Hepatocyte (in vitro differentiated cells): ENCODE results near the gene ALDH1L1. TPM values are rescaled to one million over a fixed set of nuclear protein-coding genes. Genes with fewer than 3 reads are reported as not detected.

Source experiments
- DNase-seq: peaks from one replicate; pipeline ENCODE4 v3.0.0-alpha.2; 2016; ENCODE audit warnings: low spot score
- H2AFZ ChIP-seq: fragments of 200-600 bp; sonication (generic); 2 replicates; pipeline ENCODE4 v1.6.0; 2016; ENCODE audit warnings: antibody characterized with exemption, mild to moderate bottlenecking
- H3K27ac ChIP-seq: fragments of 200-600 bp; sonication (generic); 2 replicates; pipeline ENCODE4 v1.5.1; 2016; ENCODE audit warnings: mild to moderate bottlenecking
- H3K27me3 ChIP-seq: fragments of 200-600 bp; sonication (generic); 2 replicates; pipeline ENCODE4 v1.6.1; 2016
- H3K36me3 ChIP-seq: fragments of 200-600 bp; sonication (generic); replicated peaks from 2 replicates; pipeline ENCODE4 v1.5.1; 2016; ENCODE audit warnings: low read depth; ENCODE audit not compliant: insufficient read depth
- H3K4me1 ChIP-seq: fragments of 200-600 bp; sonication (generic); 2 replicates; pipeline ENCODE4 v1.5.1; 2016; ENCODE audit warnings: mild to moderate bottlenecking, moderate library complexity; ENCODE audit not compliant: insufficient read depth
- H3K4me2 ChIP-seq: fragments of 200-600 bp; sonication (generic); 2 replicates; pipeline ENCODE4 v1.6.0; 2016
- H3K4me3 ChIP-seq: fragments of 200-600 bp; sonication (generic); 2 replicates; pipeline ENCODE4 v1.5.1; 2016; ENCODE audit warnings: mild to moderate bottlenecking
- H3K79me2 ChIP-seq: fragments of 200-600 bp; sonication (generic); 2 replicates; pipeline ENCODE4 v1.6.0; 2017; ENCODE audit warnings: mild to moderate bottlenecking
- H3K9me2 ChIP-seq: fragments of 200-600 bp; sonication (generic); replicated peaks from 2 replicates; pipeline ENCODE4 v1.6.0; 2017; ENCODE audit warnings: mild to moderate bottlenecking; ENCODE audit not compliant: insufficient read depth
- H3K9me3 ChIP-seq: fragments of 200-600 bp; sonication (generic); 2 replicates; pipeline ENCODE4 v1.5.1; 2016; ENCODE audit warnings: low read depth, mild to moderate bottlenecking
- H4K20me1 ChIP-seq: fragments of 200-600 bp; sonication (generic); 2 replicates; pipeline ENCODE4 v1.6.0; 2016; ENCODE audit warnings: mild to moderate bottlenecking; ENCODE audit not compliant: insufficient read depth, poor library complexity, severe bottlenecking
- CTCF ChIP-seq: fragments of 200-600 bp; sonication (generic); IDR thresholded peaks from 2 replicates; pipeline ENCODE4 v1.5.1; 2016; ENCODE audit warnings: antibody characterized with exemption, mild to moderate bottlenecking; ENCODE audit not compliant: poor library complexity
- EZH2 ChIP-seq: fragments of 200-600 bp; sonication (generic); IDR thresholded peaks from 2 replicates; pipeline ENCODE4 v1.6.1; 2016; ENCODE audit warnings: antibody characterized with exemption, mild to moderate bottlenecking, borderline replicate concordance
- EZH2phosphoT487 ChIP-seq: fragments of 200-600 bp; sonication (generic); IDR thresholded peaks from one replicate; pipeline ENCODE4 v1.6.1; 2018; ENCODE audit warnings: antibody characterized with exemption, mild to moderate bottlenecking, low read depth, moderate library complexity; ENCODE audit not compliant: unreplicated experiment, severe bottlenecking
- WGBS: methylation state at CpG from one replicate; pipeline ENCODE4 v1.1.6; 2016; ENCODE audit warnings: low lambda C conversion rate; ENCODE audit errors: missing lambda C conversion rate; 5-methylcytosine and 5-hydroxymethylcytosine counted together
- polyA plus RNA-seq: library from polyadenylated mRNA; unstranded; fragments of >200 nt; fragmentation: Nextera tagmentation; extraction: Ambion mirVana; gene quantifications from 2 replicates; pipeline ENCODE4 v1.2.1, GENCODE V29; 2016
- total RNA-seq: library from RNA; depleted of rRNA; stranded (reverse); fragments of >200 nt; gene quantifications from 2 replicates; pipeline ENCODE4 v1.2.3, GENCODE V29; 2014

Gene ALDH1L1
- total and polyA plus RNA-seq, 2 experiments from 2014 or later, result 15.9 to 22.6 TPM

DNA sequence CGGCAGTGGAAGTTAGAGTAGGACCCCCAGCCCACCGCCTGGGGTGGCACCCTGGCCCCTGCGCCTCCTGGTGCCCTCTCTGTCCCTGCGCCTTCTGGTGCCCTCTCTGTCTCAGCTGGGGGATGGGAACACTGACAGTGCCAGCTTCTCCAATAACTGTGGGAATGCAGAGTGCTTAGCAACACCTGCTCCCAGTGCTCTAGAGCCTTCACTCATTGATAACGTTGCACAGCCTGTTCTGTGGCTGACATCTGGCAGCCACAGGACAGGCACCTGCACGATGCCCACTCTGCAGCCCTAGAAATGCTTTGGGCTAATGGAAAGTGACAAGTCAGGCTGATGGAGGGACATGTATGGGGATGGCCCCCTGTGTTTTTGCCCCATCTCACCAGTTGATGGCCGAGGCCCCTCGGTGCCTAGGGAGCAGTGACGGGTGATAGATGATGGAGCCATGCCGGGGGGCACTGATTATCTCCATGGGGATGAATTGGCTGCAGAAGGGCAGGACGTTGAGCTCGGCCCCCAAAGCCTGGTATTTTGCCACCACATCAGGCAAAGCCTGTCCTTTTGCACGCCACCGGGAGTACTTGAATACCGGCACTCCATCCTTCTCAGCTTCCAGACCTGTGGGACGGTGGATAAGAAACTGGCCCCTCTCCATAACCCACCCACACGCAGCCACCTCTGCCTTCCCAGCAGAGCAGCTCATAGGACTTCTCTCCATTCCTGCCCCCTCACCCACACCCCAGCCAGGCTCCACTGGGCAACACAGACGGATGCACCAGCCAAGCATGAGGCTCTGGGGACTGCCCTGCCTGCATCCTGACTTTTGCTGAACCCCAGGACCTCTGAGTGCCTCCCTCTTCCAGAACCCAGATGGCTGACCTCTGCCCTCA, 22.1 kb downstream of the ALDH1L1 start:
- WGBS, result 90% methylated on average over 17 of the region's 18 CpGs
- TF ChIP-seq CTCF, result no peak
- no peak for TF ChIP-seq EZH2phosphoT487
- TF ChIP-seq EZH2, result no peak

GRCh38 chr3:126157083-126157768, 23.2 kb downstream of the ALDH1L1 start:
- H3K79me2 ChIP-seq, result no peaks in the 10 kb centered on the region
- H3K4me1 ChIP-seq, result no peaks in the 10 kb centered on the region
- DNase-seq, result no peak
- H3K36me3 ChIP-seq, result no peaks in the 10 kb centered on the region
- no peak overlapping the region for H3K27ac ChIP-seq
- TF ChIP-seq CTCF (no peak), EZH2phosphoT487 (no peak)
- 96% methylated on average over 22 of the region's 26 CpGs for WGBS
- H3K27me3 ChIP-seq, result no peaks in the 10 kb centered on the region
- H4K20me1 ChIP-seq, result no peaks in the 10 kb centered on the region
- no peak overlapping the region for H3K4me3 ChIP-seq
- no peaks in the 10 kb centered on the region for H3K9me2 ChIP-seq
- no peaks in the 10 kb centered on the region for H3K9me3 ChIP-seq
- no peak overlapping the region for H2AFZ ChIP-seq
- H3K4me2 ChIP-seq, result no peak overlapping the region

More for the DNA sequence above, 22.1 kb downstream of the ALDH1L1 start:
- H3K27me3 ChIP-seq, result no peaks in the 10 kb centered on the region
- no peak overlapping the region for H3K4me2 ChIP-seq
- DNase-seq, result no peak
- no peaks in the 10 kb centered on the region for H3K79me2 ChIP-seq
- no peaks in the 10 kb centered on the region for H3K9me2 ChIP-seq
- no peaks in the 10 kb centered on the region for H4K20me1 ChIP-seq
- H2AFZ ChIP-seq, result no peak overlapping the region
- H3K27ac ChIP-seq, result no peak overlapping the region
- H3K4me3 ChIP-seq, result no peak overlapping the region
- H3K36me3 ChIP-seq, result no peaks in the 10 kb centered on the region
- no peaks in the 10 kb centered on the region for H3K4me1 ChIP-seq
- H3K9me3 ChIP-seq, result no peaks in the 10 kb centered on the region

DNA sequence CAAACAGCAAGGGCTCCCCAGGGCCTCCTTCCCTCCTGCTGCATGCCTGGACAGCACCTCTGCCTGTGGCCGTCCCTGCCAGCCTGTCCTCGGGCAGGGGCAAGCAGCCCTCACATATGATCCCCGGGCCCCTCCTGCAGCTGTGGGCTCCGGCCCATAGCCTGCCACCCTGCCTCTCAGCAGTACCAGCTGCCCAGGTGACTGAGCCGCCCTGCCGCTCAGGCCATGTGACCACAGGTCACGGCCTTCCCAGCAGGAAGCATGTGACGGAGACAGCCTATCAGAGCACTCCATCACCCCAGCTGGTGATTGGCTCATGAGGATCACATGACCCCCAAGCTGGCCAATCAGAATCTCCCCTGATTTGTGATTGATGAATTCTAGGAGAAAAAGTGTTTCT, 23.9 kb downstream of the ALDH1L1 start:
- WGBS, result 84% methylated on average over 8 of the region's 8 CpGs
- H2AFZ ChIP-seq, result no peak overlapping the region

More for the DNA sequence above, 23.9 kb downstream of the ALDH1L1 start:
- DNase-seq, result no peak
- Histone ChIP-seq H3K27ac (no peak overlapping the region), H4K20me1 (no peaks in the 10 kb centered on the region), H3K9me2 (no peaks in the 10 kb centered on the region), H3K9me3 (no peaks in the 10 kb centered on the region), H3K4me1 (no peaks in the 10 kb centered on the region), H3K79me2 (no peaks in the 10 kb centered on the region), H3K27me3 (no peaks in the 10 kb centered on the region), H3K36me3 (no peaks in the 10 kb centered on the region), H3K4me3 (no peak overlapping the region), H3K4me2 (no peak overlapping the region)
- TF ChIP-seq EZH2phosphoT487, result no peak
- TF ChIP-seq EZH2, result no peak
- TF ChIP-seq CTCF, result no peak
